Retinal pigment epithelial cell (primary cell): ENCODE measurements around the gene RBPJ.
"Not testable (repeated sequence)": the region's sequence is repeated elsewhere in the genome, so short reads cannot be mapped to it uniquely, and the experiment has no call there.

Source experiments
- DNase-seq: peaks from one replicate; pipeline ENCODE4 v3.0.0-alpha.2; 2010; ENCODE audit warnings: low read depth
- H3K4me3 ChIP-seq: 2 replicates; pipeline ENCODE4 v1.5.1; 2011; ENCODE audit warnings: mild to moderate bottlenecking, low read length, control low read depth, moderate library complexity
- TF ChIP-seq, protein P1 (sequence below): conservative IDR thresholded peaks from 2 replicates; pipeline ENCODE4 v1.5.1; 2011; ENCODE audit warnings: low read depth, low read length, control low read depth, inconsistent platforms

RBPJ gene

DNA sequence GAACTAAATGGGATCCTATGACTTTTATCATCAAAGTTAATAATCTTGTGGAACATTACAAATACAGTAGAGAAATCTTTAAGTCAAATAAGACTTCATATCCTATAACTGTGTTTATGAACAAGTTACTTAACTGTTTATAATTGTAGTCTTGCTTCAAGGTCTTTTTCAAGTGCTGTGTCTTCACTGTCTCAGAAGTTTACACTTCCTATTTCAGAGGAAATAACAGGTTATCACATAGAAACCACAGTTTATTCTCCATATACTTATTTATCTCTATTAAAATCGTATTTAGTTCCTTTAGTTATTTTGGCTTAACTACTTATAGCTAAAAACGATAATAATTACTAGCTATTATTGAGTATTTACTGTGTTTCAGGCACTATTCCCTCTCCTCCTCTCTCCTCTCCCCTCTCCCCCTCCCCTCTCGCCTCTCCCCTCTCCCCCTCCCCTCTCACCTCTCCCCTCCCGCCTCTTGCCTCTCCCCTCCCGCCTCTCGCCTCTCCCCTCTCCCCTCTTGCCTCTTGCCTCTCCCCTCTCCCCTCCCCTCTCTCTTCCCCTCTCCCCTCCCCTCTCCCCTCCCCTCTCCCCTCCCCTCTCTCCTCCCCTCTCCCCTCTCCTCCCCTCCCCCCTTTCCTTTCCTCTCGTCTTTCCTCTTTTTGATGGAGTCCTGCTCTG lies 63.7 kb downstream of the RBPJ start:
- no peak for DNase-seq
- H3K4me3 ChIP-seq = no peak overlapping the region
- TF ChIP-seq, protein P1, sequence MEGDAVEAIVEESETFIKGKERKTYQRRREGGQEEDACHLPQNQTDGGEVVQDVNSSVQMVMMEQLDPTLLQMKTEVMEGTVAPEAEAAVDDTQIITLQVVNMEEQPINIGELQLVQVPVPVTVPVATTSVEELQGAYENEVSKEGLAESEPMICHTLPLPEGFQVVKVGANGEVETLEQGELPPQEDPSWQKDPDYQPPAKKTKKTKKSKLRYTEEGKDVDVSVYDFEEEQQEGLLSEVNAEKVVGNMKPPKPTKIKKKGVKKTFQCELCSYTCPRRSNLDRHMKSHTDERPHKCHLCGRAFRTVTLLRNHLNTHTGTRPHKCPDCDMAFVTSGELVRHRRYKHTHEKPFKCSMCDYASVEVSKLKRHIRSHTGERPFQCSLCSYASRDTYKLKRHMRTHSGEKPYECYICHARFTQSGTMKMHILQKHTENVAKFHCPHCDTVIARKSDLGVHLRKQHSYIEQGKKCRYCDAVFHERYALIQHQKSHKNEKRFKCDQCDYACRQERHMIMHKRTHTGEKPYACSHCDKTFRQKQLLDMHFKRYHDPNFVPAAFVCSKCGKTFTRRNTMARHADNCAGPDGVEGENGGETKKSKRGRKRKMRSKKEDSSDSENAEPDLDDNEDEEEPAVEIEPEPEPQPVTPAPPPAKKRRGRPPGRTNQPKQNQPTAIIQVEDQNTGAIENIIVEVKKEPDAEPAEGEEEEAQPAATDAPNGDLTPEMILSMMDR = no peak

DNA sequence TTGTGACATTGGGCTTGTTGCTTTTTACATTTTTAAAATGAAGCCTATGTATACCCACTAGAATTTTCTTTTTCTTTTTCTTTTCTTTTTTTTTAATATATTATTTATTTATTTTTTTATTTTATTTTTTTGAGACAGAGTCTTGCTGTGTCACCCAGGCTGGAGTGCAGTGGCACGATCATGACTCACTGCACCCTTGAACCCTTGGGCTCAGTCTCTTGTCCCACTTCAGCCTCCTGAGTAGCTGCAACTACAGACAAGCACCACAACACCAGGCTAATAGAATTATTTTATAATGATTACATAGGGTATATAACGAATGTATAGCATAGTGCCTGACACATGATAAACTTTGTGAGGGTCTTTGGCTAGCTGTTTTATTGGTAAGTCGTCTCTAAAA lies 64.9 kb downstream of the RBPJ start:
- TF ChIP-seq, protein P1 = no peak
- H3K4me3 ChIP-seq = no peak overlapping the region
- no peak for DNase-seq

DNA sequence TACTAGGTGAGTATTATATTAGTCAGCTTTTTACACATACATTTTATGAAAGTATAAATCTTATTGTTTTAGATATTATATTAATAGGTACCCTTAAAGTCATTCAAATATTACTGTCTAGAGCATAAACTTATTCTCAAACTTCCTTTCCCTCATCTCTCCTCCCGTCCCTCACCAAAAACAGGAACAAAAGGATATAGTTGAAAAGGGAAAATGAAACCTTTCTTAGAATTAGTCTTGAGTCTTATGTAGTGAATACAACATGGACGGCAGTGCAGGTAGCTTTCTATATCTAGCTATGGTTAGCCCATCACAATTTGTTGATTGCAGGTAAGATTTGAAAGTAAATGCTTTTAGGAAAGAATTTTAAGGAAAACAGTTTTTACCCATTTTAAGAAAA lies 65.6 kb downstream of the RBPJ start:
- DNase-seq = no peak
- no peak overlapping the region for H3K4me3 ChIP-seq
- TF ChIP-seq, protein P1 = no peak

DNA sequence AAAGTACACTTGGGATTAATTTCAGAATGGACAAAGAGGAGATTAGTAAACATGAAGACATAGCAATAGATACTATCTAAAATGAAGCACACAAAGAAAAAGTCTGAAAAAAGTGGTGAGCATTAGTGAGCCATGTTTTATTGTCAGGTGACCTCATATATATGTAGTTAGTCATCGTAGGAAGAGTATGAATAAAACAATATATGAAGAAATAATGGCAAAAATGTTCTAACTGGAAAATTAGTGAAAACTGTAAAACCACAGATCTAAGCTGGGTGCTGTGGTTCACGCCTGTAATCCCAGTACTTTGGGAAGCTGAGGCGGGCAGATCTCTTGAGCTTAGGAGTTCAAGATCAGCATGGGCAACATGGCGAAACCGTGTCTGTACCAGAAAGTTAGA lies 67.9 kb downstream of the RBPJ start:
- TF ChIP-seq, protein P1 = no peak
- no peak overlapping the region for H3K4me3 ChIP-seq
- peak; percentile 26 for DNase-seq

DNA sequence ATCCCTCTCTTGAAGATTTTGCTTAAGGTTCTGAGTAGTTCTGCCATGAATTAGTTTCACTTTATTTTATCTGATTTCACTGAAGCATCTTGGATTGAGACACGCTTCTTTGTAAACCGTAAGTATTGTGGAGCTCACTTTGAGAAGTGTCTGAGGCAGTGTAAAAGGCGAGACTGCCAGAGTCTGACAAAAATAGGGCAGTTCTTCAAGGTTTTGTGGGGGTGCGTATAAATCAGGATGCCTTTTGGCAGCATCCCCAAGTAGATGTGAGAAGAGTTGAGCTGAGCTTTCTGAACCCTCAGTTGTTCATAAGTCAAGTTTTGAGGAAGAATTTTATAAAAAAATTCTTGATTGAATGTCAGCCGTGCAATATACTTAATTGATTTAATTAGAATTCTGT lies 76.3 kb downstream of the RBPJ start:
- TF ChIP-seq, protein P1 = no peak
- H3K4me3 ChIP-seq = no peak overlapping the region
- DNase-seq = no peak

DNA sequence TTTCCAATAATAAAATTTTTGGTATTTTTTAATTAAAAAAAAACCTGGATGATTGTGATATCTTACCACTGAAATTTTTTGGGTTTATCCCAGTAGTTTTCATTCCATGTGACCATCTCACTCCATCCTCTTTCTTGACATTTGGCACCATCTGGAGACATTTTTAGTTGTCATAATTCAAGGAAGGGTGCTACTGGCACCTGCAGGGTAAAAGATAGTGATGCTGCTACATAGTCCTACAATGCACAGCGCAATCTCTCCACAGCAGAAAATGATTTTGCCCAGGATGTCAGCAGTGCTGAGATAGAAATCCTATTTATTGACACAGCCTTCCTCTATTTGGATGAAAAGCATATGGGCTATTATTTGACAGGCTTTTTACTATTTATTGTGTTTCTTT lies 79.3 kb downstream of the RBPJ start:
- TF ChIP-seq, protein P1 = no peak
- no peak for DNase-seq
- H3K4me3 ChIP-seq = no peak overlapping the region

DNA sequence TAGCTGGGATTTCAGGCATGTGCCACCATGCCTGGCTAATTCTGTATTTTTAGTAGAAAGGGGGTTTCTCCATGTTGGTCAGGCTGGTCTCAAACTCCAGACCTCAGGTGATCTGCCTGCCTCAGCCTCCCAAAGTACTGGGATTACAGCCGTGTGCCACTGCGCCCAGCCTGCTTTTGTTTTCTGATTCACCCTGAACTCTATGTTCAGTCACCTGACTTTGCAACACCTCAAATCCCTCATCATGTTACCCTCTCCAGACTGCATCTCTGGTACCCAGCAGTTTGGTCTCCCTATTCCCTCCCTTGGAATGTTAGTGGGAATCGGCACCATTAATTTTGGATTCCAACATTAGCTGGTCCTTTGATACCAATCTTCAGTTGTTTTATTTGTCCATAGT lies 81.2 kb downstream of the RBPJ start:
- H3K4me3 ChIP-seq, DNase-seq: not testable (repeated sequence)

DNA sequence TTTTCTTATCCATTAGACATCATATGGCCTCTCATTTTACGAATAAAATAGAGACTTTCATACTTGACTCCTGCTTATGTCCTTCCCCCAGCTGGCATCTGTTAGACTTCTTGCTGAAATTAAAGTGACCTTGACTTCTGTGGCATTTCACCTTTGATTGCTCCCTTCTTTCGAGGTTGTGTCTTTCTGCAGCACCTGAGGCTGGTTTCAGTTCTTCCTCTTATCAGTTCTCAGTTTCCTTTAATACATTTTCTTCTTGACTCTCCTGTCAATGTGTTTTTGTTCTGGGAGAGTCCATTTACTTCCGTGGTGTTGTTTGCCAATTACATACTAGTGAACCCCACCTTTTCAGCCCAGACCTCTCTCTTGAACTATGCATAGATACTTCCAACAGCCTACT lies 81.6 kb downstream of the RBPJ start:
- H3K4me3 ChIP-seq = no peak overlapping the region
- no peak for DNase-seq
- TF ChIP-seq, protein P1 = no peak
